ENCODE results near the gene OR5K1.

The OR5K1 gene

DNA sequence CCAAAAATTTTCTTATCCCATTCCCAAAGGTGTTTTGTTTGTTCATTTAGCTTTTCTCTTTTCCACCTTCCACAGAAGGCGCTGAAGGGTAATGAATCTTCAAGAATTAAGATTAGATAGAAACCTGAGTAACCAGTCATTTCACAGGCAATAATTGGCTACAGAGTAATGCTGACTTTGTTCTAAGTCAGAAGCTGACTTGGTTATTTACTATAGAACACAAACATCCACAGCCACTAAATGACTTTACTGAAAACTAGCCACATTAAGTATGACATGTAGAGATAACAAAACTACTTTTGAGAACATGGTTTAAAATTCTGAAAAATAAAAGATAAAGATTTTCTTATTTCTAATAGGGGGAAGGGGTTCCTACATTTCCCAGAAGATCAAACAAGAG is 51.9 kb downstream of the OR5K1 start:
- no peak for DNase-seq (ENCODE audit: low spot score)

- DNase-seq (ENCODE audit: low spot score), result no peak
Observed at GRCh38 chr3:98518816-98519215, 55.8 kb downstream of the OR5K1 start.

DNA sequence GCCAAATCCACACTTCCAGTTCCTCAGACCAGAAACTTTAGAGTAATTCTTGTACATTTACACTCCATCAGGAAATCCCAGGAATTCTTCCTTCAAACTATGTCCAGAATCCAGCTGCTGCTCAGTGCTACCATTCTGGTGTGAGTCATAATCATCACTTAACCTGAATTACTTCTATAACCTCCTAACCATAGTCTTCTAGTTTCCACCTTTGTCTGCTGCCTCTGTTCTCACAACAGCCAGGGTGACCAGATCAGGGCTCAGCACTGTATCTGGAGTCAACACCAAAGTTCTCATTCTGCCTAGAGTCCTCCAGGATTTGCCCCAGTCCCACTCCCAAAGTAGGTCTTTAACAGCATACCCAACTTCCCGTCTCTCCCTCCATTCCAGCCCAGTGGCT is 56.4 kb downstream of the OR5K1 start:
- no peak for DNase-seq (ENCODE audit: low spot score)

GRCh38 chr3:98521897-98522543 is 59.0 kb downstream of the OR5K1 start:
- peak; percentile 85 for DNase-seq (ENCODE audit: low spot score)
